C1 segment of cervical spinal cord (tissue), 14 donors: ENCODE results near the gene VTN.

Experiments used
- DNase-seq, 14 donors: peaks; one replicate each; lab custom pipeline; 2025; lab: John Stamatoyannopoulos, UW

VTN gene

DNA sequence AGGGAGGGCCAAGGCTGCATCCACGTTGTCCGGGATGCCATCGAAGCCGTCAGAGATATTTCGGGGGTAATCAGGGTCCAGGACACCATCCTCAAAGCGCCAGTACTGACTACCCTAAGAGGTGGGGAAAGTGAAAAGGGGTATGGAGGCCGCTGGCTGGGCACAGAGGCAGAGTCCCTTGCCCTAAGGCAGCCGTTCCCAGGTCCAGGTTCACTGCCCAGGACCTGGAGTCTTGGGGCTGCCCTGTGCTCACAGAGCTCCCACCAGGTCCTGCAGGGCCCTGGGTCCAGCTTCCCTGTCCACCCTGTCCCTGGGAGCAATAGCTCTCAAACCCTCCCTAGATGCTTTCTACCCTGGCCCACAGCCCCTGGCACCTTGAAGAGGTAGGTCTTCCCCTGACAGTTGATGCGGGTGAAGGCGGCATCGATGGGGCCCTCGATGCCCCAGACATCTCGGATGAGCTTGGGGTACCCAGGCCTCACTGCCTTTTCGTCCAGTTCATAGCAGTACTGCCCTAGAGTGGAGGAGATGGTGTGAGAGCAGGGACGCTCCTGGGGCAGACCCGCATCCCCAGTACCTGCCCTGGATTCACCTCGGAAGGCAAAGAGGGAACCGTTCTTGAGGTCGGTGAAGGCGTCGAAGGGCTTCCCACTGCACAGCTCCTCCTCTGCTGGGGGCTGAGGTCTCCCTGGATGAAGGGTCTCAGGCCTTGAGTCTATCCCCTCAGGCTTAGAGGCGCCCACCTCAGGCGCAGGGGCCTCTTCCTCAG lies 1.0 kb downstream of the VTN start:
- DNase-seq: no peak

DNA sequence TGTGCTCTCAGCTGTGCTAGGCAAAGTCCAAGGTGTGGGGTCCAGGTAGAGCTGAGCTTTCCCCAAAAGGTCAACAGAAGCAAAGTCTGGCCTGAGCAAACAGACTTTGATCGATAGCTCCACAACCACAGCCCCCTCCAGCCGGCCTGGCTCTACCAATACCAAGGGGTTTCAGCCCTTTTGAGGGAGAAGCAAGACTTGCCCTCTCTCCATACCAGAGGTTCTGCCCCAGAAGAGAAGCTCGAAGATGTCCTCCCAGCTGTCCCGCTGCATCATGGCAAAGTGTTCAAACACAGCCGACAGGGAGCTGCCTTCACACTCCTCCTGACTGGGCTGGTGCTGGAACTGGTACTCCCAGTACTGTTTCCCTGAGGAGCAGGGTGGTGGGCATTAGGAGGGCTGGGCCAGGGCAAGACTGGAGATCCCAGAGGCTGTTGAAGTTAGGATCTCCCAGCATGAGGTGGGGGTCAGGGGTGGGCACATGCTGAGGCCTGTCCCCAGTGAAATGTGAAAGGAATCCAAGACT lies 1.7 kb downstream of the VTN start:
- no peak for DNase-seq

DNA sequence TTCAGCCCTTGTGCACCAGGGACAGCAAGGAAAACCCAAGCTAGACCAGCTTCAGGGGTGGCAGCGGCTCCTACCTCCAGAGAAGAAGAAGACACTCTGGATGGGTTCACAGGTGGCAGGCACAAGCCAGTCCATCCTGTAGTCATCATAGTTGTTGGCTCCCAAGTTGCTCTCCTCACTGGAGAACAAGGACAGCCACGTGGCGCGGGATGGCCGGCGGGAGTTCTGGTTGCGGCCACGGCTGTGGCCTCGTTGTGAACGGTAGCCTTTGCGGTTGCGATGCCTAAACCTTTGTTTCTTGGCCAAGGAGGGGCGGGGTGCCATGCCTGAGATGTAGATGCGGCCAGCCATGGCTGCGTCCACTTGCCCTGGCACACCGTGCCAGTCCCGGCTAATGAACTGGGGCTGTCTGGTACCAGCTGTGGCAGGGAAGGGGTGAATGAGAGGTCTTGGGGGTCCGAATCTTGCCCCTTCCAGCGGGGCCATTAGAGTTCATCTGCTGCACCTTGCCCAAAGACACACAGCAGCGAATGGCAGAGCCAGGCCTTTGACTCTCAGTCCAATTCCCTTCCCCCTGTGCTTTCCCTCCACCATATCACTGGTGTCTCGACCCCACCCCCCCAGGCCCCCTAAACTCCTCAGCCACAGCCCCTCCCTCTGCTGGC lies 2.3 kb downstream of the VTN start:
- DNase-seq: no peak

DNA sequence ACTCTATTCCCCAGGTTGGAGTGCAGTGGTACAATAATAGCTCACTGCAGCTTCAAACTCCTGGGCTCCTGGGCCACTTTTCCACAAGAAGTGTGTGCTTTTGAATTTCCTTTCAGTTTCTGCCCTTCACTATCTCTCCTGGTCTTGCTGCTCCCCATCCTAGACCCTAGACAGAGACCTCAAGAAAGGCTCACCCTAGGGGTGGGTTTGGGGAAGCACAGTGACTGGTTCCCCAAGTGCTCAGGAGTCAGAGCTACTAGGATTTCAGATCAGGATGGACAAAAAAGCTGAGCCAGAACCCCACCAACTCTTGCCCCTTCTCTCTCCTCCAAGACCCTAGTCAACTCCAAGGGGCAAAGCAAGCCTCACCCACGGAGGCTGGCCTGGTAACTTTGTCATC lies 3.5 kb downstream of the VTN start:
- no peak for DNase-seq

DNA sequence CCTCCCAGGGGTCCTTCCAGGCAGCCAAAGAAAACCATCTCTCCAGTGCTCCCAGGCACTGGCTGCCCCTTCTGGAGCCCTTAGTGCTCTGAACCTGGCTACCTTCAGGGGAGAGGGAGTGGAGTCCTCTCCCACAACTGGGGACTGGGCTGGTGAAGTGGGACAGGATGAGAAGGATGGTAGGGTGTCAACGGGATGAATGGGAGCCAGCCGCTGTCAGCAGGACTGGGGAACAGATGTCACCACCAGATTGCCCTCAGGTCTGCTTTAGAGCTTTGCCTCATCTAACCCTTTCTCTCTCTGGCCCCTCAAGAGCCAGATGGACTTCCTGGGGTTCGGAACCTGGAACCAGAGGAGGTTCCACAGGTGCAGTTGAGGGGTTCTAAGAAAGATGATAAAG lies 4.6 kb downstream of the VTN start:
- no peak for DNase-seq

DNA sequence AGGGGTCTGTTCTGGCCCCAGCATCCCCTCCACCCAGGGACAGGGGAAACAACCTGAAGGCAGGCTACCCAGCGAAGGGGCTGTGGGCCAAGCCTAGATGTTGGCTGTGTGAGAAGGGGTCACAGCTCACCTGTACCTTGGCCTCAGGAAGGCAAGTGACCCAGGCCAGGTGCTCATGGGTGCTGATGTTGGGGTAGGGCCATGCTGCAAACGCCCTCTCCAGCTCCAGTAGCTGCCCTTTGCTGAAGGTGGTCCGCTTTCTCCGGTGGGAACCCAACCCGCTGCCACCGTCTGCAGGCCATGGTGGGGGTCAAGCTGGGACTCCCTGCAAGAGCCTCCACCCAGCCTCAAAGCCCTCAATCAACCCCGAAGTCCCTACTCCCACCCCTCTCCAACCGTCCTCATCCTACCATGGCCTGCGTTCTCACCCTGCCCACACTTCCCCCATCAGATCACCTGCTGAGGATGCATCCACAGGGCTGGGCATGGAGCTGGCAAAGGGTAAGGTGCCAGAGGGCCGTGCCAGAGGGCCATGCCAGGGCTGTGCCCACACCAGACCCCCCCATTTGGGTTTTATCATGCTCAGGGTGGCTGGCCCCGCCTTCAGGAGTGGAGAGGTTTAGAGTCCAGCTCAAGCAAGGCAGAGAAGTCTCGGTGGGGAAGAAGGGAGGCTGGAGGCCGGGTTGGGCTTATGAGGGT lies 5.3 kb downstream of the VTN start, which contains the start of gene SEBOX:
TSS of gene SEBOX (minus strand) at position 535 of the 699 bp plus-strand sequence. CDS start at position 487, 48 bp downstream.
- no peak for DNase-seq

DNA sequence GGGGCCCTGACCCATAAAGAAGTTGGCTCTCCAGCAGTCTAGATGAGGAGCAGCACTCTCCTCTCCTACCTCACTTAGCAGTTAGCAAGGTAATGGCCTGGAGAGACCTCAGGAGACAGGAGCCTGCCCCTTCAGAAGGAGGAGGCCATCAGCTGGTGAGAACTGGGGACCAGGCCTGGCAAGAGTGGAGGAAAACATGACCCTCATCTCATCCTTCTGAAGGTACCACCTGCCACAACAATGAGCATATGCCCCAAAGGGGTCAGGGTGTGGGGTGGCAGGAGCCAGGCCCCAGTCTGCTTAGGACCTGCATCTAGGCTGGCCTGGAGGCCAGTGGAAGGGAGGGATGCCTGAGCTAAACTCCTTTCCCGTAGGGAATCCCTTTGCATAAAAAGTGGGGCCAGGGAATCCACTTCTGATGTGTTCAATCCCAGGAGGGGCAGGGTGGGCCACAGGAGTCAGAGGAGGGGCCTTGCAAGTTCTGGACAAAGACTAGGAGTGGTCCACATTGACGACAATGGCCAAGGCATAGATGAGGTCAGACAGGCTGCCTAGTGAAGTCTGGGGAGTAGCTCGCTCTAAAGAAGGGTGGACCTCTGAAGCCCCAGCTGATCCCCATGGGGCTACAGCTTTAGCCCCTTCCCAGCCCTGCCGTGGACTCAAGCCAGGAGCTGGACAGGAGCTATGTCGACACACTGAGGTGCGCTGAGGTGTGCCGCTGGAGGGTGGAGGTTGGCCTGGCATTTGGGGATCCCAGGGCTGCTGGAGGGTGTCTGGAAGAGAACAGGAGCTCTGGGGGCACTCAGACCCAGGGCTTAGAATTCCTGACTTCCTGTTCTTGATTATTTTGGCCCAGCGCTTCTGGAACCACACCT lies 6.1 kb downstream of the VTN start:
- no peak for DNase-seq

DNA sequence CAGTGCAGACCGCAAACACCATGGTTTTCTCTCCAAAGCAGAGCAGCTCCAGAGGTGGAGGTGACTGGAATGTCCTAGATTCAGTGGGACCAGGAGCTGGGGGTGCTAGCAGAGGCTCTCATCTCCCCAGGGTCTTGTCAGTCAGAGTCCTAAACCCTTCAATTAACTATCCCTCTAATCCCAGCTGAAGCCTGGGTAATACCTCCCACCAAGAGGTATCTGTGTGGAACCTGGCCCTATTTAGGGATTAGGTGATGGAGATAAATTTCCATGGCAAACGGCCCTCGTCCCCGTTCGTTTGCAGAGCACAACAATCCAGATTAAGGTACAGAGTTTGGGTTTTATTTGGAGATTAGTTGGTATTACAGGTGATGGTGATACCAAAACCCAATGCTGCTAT lies 6.9 kb downstream of the VTN start:
- DNase-seq: no peak

DNA sequence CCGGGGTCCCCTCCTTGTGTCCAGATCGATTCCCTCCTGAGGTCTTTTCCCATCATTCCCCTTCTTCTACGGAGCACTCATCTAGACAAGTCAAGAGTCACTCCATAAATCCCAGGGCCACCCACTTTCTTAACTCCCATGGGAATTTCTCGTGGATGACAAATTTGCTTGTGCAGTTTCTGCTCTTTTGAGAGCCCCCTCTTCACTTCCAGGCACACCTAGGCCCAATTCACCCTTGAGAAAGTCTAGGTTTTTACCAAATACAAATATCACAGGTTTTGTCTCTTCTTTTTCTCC lies 12.3 kb downstream of the VTN start:
- DNase-seq: no peak

DNA sequence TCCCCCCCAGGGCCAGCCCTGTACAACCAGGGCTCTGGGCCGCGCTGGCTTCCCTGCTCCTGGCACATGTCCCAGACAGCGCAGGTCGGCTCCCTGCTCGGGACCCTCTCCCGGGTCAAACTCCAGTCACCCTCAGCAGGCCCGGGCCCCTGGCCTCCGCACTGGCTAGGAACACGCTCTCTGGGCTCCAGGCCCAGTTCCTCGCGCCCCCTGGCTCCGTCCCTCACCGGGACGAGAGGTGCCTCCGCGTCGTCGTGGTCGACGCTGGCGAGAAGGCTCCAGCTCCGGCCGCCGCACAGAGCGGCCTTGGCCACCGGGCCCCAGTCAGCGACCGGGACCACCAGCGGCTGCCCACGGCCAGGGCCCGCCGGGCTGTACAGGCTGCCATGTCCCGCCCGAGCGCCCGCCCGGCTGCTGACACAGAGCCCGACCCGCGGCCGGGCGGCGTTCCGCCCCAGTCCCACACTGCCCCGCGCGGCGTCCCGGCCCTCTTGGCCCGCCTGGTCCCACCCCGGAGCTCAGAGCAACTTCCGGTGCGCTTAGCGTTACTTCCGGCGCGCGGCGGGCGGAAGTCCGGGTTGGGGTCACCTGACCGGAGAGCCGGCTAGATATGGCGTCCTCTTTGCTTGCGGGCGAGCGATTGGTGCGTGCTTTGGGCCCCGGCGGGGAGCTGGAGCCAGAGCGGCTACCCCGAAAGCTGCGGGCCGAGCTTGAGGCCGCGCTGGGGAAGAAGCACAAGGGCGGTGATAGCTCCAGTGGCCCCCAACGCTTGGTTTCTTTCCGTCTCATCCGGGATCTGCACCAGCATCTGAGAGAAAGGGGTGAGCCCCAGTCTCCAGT lies 12.8 kb downstream of the VTN start, which contains the start of gene POLDIP2:
TSS of gene POLDIP2 (minus strand) at position 467 of the 840 bp plus-strand sequence. CDS start at position 388, 79 bp downstream.
- peak; percentile 88 to 98 (median 94) for DNase-seq

DNA sequence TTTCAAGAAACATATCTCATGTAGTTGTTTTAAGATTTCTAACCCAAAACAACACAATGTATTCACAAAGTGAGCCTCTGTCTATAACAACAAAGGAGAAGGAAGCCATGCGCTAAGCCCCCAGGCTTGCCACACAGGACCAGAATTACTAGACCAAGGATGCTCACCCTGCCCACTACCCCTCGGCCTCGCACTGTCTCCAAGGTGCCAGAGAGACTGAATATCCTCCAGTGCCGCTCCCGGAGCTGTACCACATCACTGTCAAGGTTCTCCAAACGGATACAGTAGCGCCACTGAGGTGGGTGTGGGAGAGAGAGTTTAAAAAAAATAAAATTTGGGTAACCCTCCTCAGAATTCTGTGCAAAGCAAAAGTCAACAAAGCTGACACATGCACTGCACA lies 19.8 kb downstream of the VTN start:
- no peak for DNase-seq

DNA sequence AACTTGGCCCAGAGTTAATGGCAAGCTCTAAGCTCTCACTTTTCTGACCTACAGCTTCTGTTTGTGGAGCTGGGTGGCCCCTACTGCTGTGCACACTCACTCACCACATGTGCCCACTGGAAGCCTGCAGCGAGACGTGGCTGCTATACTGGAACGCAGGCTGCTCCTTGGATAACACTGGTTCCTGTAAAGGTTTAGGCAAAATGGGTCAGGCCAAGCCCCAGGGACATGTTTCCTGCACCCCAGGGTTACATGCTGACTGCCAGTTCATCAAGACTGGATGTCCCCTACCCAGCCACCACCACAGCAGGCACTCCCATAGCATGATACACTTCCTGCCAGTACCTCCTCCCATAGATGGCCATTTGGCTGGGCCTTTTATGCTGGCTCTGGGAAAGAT lies 21.1 kb downstream of the VTN start:
- DNase-seq: no peak

DNA sequence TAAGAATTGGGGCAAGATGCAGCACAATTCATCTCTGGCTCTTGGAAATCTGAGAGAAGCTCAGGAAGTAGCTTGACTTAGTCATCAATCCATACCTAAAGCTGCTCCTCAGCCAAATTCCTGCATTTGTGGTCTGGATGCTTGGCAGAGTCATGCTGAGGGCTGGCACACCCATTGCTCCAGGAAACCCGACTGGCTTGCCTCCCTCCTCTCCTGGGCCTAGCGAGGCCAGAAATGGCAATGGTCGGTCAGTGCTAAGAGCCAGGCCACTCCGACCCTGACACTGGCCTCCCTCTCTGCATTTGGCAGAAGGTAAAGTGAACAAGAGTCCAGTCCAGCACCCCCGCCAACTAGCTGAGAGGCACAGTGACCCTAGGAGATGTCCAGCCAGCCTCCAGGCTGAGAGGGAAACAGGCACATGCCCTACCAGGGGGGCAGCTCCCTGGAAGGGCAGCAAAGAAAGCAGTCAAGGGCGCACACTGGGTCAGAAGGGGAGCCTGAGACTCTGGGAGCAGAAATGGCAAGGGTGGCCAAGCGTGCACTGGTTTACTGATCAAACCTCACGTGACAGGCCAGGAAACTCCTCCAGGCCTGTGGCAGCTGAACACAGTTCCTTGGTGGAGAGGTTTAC lies 22.7 kb downstream of the VTN start:
- no peak for DNase-seq

DNA sequence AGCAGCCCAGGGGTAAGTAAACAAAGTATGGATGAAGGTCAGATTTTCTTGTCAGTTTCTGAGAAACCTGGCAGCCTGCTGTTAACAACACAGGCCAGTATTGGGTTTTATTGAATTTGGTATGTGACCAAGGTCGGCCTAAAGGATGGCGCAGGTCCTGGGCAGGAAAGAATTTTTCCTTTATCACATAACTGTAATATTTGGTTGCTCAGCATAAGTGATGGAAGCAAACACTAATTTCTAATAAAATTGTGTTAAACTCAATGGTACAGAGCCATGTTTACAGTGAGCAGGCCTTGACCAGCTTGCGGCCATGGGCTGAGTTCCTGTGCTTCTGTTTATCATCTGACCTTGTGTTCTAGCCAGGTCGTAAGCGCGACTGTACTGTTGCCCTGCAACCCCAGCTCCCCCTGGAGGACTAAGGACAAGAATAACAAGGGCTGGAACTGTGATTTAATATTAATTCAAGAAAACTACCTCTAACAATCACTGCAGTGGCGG lies 23.3 kb downstream of the VTN start:
- DNase-seq: no peak

DNA sequence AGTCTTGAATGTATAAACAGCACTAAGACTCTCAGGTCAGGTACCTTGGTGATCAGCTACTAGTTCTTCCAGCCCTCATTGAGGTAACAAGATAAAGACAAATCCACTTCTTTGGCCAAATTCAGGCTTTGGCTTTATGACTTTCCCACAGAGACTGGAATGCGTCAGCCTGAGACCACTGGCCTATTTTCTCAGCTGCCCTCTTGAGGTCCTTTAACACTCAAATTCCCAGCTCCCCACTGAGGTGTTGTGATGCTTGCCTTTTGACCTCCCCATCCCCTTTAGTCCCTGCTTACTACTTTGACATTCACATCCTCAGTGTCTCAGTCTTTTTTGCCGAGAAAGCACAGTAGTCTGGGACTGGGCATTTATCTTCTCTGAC lies 23.9 kb downstream of the VTN start:
- DNase-seq: no peak

DNA sequence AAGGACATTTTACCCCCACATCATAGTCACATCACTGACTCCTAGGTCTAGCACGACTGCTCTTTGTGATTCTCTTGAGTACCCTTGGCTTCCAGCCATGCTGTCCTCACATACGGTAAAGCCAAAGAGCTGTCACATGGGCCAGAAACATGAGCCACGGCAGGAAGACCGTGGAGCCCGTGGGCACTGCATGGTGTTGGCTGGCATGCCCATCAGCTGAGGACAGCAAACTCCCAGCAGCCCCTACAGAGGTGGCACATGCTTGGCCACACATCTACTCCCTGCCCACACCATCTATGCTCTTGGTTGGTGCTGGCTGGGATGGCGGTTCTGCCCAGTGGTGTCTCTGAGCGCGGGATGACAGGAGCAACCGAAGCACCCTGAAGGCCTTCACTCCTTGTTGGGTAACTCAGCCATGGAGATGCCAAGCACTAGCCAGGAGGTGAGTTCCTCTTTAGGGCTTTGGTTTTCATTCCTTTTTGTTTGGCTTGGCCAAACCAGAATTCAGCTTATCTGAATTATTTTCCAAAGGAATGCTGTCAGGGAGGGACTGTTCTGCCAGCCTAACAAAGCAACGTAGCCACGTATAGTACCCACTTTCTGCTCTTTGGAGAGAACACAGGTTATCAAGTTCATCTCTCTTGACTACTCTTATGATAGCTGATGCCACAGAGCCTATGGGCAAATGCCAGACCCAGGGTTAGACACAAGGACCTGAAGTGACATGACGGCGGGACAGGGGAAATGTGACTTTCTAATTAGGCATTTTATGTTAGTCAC lies 24.5 kb downstream of the VTN start:
- no peak for DNase-seq

DNA sequence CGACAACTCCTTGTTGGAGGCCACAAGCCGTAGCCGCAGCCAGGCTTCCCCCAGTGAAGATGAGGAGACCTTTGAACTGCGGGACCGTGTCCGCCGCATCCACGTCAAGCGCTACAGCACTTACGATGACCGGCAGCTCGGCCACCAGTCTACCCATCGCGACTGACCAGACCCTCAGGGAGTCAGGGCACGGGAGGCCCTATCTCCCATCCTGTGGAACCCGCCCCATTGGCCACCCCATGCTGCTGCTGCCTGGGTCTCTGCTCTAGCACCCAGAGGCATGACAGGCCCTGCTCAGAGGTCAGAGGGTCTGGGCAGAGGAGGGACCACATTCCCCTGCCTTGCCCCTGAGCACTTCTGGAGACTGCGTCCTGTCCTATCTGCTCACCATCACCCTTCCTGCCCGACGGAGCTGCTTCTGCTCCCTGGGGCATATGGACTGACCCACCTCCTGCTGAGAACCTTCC lies 25.6 kb downstream of the VTN start:
- no peak for DNase-seq

DNA sequence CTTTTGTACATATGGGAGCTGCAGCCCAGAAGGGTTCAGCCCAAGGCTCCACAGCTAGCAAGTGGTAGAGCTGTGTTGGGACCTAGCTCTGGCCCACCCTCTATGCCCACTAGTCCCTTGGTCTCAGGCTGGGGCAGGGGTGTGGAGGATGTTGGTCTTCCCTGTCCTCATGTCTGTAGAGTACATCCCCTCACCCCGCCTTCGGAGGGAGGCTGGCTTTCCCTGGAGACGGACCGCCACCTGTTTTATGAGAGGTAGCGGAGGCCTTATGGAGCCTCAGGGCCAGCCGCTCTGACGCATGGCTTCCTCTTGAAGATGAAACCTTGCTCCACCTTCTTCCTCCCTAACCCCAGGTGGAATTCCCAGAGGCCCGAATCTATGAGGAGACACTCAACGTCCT lies 26.1 kb downstream of the VTN start:
- no peak for DNase-seq

DNA sequence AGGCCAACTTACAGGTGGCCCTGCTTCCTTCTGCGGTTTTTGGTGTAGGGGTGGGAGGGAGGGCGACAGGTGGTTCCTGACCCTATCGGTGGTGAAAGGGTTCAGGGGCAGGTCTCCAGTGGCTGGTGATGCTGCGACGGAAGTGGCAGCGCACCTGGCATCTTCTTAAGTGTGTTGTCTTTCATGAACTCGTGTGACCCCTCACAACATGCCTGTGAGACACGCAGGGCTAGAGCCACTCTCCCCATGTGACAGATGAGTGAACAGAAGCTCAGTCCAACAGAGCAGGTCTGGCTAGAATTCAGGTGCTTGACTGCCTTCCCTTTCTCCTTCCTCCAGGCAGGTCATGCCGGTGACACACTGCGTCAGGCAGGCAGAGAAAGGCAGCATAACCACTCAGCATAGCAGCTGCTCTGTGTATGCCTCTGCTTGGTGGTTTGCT lies 26.6 kb downstream of the VTN start:
- DNase-seq: no peak
